SK-MEL-5 (cell line): ENCODE measurements around the gene CYLD. TPM values are rescaled to one million over a fixed set of nuclear protein-coding genes. Genes with fewer than 3 reads are reported as not detected.

Source experiments
- DNase-seq: peaks from one replicate; pipeline ENCODE4 v3.0.0-alpha.2; 2016; ENCODE audit warnings: low read depth, low spot score
- in situ Hi-C: cut with HindIII; loops from 2 replicates; pipeline ENCODE4 v1.10.0; 2016; ENCODE audit warnings: low sequenced_read_pairs, high pct_unique_total_duplicates, low pct_unique_long_range_greater_than_20kb
- small RNA-seq, 2 experiments: library from RNA; depleted of rRNA; stranded (forward); fragments of <200 nt; gene quantifications; one replicate each; pipeline ENCODE3, GENCODE V24; 2014
- total RNA-seq: library from RNA; depleted of rRNA; stranded (reverse); fragments of >200 nt; shearing (Covaris generic); gene quantifications from 2 replicates; pipeline ENCODE4 v1.2.3, GENCODE V29; 2014; rRNA removed

Gene CYLD
- total RNA-seq, 1 experiment from 2014 or later = 13.4 TPM

GRCh38 chr16:50845296-50845695, 103.4 kb downstream of the CYLD start:
- no peak for DNase-seq
- in situ Hi-C loops = no loop called here

- in situ Hi-C loops = no loop called here
- DNase-seq = no peak
Observed at GRCh38 chr16:50846511-50846910, 104.6 kb downstream of the CYLD start.

- in situ Hi-C loops = no loop called here
- DNase-seq = no peak
Observed at GRCh38 chr16:50847166-50847565, 105.3 kb downstream of the CYLD start.

- in situ Hi-C loops = no loop called here
- DNase-seq = no peak
Observed at GRCh38 chr16:50848755-50849514, 107.0 kb downstream of the CYLD start.

Small RNAs within 50 kb of the gene (small RNA-seq; reads per million reads assigned to genes)
- 0 reads per million in 2 experiments for gene MIR3181

Other genes starting within 250 kb of the CYLD start
- gene NKD1, start 193.7 kb upstream of the CYLD start, total RNA-seq = 0.72 and 0.74 TPM in 2 replicates
- not detected in 2 replicates for gene SNX20, start 60.8 kb upstream of the CYLD start, total RNA-seq
- not detected in 2 replicates for gene NOD2, start 48.5 kb upstream of the CYLD start, total RNA-seq